Hepatocyte (in vitro differentiated cells): ENCODE data around the gene SGPP2.

Source experiments
- CTCF ChIP-seq: fragments of 200-600 bp; sonication (generic); IDR thresholded peaks from 2 replicates; pipeline ENCODE4 v1.5.1; 2016; ENCODE audit warnings: antibody characterized with exemption, mild to moderate bottlenecking; ENCODE audit not compliant: poor library complexity
- EZH2 ChIP-seq: fragments of 200-600 bp; sonication (generic); IDR thresholded peaks from 2 replicates; pipeline ENCODE4 v1.6.1; 2016; ENCODE audit warnings: antibody characterized with exemption, mild to moderate bottlenecking, borderline replicate concordance
- EZH2phosphoT487 ChIP-seq: fragments of 200-600 bp; sonication (generic); IDR thresholded peaks from one replicate; pipeline ENCODE4 v1.6.1; 2018; ENCODE audit warnings: antibody characterized with exemption, mild to moderate bottlenecking, low read depth, moderate library complexity; ENCODE audit not compliant: unreplicated experiment, severe bottlenecking

GRCh38 chr2:222569826-222570225 lies 145.5 kb downstream of the SGPP2 start:
- TF ChIP-seq CTCF: no peak
- TF ChIP-seq EZH2phosphoT487: no peak
- no peak for TF ChIP-seq EZH2
